Globus pallidus (tissue), 1 donor: Measurements from ENCODE around the gene OR11A1.

Experiments
- DNase-seq: peaks from one replicate; pipeline ENCODE4 v3.0.0-alpha.2; 2015; ENCODE audit warnings: low spot score

The OR11A1 gene

GRCh38 chr6:29456971-29457370 lies at the start of gene OR11A1, which contains the start of gene OR2H1:
OR11A1 (minus strand) TSS chr6:29457071; CDS start chr6:29427641, 29,430 bp downstream.
OR2H1 (plus strand) TSS chr6:29457155; CDS start chr6:29461770, 4,615 bp downstream.
- DNase-seq: no peak

DNA sequence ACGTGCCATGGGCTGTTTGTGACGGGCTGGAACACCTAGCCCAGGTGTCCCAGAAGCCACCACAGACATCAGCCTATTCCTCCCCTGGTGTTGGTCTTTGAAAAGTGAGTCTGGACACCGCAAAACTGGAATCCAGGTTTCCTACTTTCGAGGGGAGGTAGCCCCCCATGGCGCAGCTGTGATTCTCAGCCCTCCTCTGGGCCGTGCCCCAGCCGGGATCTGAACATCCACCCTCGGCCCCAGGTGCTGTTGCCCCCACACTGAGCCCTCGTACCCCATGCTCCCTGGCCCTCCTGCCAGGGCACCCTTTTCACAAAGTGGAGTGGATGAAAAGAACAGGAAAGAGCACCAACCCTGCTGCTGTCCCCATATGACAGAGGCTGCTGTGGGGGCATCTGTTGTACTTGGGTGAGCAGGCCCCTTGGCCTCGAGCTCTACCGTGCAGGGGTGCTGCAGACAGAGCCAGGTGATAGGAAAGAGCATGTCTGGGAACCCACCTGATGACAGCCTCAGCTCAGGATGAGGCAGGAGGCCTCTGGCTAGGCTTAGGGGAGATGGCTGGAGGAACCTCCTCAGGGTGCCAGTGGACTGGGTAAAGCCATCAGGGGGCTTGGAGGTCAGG lies 49.7 kb upstream of the OR11A1 start:
- DNase-seq: no peak

- DNase-seq: no peak
Measured at GRCh38 chr6:29505808-29506207, 48.9 kb upstream of the OR11A1 start.

- DNase-seq: no peak
Measured at GRCh38 chr6:29504961-29505360, 48.1 kb upstream of the OR11A1 start.

DNA sequence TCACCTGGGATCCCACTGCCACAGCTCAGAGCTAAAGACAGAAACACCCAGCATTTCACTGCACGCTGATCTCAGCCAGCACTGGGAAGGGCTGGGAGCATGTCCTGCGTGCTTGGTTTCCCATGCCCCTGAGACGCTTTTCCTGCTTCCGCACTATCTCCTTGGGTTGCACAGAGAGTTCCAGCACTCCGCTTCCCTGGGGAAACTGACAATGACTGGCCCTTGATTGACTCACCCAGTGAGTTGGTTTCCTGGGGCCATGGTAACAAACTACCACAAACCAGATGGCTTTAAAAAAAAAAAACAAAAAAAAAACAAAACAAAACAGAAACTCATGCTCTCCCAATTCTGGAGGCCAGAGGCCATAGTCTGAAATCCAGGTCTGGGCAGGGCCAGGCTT lies 45.7 kb upstream of the OR11A1 start:
- no peak for DNase-seq

GRCh38 chr6:29502181-29502580 lies 45.3 kb upstream of the OR11A1 start:
- no peak for DNase-seq

GRCh38 chr6:29501106-29501505 lies 44.2 kb upstream of the OR11A1 start:
- DNase-seq: no peak

DNA sequence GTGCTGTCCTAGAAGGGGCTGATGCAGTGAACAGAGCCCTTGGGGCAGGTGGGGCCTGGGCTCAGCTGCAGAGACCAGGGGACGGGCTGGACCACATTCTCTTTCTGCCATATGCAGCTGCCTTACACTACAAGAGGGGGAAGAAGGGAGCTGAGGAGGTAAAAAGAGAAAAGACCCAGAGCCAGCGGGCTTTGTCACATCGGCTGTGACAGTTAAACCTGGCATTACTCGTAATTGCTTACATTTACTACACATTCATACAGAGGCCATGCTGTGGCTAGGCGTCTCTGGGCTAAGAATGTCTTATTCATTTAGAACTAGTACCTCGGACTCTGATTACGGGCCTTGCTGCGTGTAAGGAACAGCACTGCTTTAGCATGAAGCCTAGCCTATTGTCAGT lies 43.7 kb upstream of the OR11A1 start:
- DNase-seq: no peak

GRCh38 chr6:29499704-29500103 lies 42.8 kb upstream of the OR11A1 start:
- no peak for DNase-seq

- no peak for DNase-seq
Measured at GRCh38 chr6:29496961-29497360, 40.1 kb upstream of the OR11A1 start.

DNA sequence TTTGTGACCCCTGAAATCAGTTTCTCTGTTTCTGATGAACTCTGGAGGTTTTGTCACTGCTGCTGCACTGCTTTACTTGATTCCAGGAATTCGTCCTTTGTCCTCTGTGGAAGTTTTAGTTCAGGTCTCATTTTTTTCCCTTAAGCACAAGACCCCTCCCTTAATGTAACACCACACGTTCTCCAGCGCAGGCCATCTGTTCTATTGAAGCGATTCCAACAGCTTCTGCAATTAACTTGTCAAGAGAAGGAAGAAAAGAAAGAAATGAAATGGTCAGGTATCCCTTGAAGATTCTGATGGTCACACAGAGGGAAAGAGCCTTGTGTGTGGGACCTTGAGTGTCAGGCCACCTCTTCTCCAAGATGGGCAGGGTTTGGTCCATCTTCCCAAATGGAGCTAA lies 38.7 kb upstream of the OR11A1 start:
- DNase-seq: no peak

- no peak for DNase-seq
Measured at GRCh38 chr6:29494131-29494530, 37.3 kb upstream of the OR11A1 start.

GRCh38 chr6:29493261-29493660 lies 36.4 kb upstream of the OR11A1 start:
- DNase-seq: no peak

DNA sequence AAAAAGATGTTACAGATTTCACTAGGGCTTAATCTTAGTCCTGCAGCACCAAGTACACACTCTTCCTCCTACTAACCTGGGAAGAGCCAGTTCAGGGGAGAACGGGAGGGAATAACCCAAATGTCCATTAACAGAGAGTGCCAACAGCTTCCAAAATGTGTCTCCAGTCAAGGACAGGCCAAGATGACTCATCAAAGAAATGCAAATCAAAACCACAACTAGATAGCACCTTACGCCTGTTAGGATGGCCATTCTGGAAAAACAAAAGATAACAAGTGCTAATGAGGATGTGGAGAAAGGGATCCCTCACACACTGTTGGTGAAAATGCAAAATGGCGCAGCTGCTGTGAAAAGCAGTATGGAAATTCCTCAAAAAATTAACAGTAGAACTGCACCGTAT lies 34.7 kb upstream of the OR11A1 start:
- DNase-seq: no peak

DNA sequence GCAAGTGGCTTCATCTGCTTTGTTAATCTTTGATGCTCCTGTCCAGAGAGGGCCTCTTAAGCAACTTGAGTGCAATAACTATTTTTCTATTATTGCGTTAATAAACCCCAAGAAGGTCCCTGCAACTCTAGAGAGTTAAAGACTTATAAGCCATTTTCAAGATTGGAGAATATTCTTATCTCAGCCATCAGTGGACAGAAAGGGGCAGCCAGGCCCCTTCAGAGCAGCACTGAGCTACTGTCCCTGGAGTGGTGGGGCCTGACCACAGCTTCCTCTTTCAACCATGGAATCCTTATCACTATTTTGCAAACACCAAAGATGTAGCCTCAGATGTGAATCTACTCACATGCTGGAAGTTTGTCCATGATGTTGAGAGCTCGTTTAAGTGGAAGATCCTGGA lies 33.7 kb upstream of the OR11A1 start:
- no peak for DNase-seq

GRCh38 chr6:29490055-29490454 lies 33.2 kb upstream of the OR11A1 start:
- DNase-seq: no peak

- no peak for DNase-seq
Measured at GRCh38 chr6:29489286-29489685, 32.4 kb upstream of the OR11A1 start.

DNA sequence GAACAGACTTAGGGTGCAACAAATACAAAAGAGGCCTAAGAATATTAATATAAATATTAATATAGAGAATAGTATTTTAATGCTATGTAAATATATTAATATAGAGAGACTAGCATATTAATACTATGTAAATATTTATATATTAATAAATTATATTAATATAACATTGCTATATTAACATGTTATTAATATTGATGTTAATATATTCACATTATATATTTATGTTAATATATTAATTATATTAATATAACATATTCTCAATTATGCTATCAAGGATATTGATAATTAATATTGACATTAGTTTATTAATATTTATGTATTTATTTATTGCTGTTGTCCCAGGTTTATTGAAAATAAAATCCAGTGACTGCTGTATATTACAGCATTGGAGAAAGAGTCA lies 32.0 kb upstream of the OR11A1 start:
- no peak for DNase-seq

DNA sequence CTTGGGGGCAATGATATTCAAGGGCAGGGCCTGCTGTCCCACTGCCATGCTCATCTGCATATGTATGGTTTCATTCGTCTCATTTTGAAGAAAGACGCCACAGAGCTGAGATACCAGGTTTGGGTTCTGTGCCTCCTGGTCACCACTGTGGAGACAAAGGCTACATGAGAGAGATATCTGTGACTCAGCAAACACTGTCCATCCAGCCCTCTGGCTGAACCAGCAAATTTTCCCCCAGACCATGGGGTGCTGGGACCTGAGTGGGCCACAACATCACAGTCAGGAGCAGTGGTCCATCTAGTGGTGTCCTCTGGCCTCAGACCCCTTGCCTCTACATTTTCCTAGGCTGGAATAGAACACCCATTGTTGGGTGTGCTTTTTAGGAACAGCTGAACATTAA lies 30.8 kb upstream of the OR11A1 start, which contains the start of gene MAS1L:
Gene MAS1L, minus strand, starts transcription at position 297 of the 400 bp plus-strand sequence. Its CDS starts 54 bp downstream, at position 243.
- no peak for DNase-seq

GRCh38 chr6:29487131-29487530 lies 30.3 kb upstream of the OR11A1 start:
- no peak for DNase-seq

GRCh38 chr6:29486577-29486976 lies 29.7 kb upstream of the OR11A1 start:
- no peak for DNase-seq

DNA sequence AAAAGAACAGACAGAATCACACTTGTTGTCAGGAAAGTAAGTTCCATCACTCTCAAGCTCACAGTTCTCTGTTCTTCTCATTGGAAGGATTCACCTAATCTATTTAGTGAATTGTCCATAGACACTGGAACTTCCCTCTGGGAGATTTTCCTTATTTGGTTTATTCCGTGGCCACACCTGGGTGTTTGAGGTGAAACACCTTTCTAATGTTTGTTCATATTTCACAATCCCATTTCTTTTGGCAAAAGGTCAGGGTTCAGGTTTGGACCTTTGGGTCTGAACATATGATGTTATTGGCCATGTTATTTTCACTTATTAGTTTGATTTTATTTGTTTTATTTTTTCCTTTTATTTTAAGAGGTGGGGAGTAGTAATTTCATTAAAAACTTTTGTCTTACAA lies 26.9 kb upstream of the OR11A1 start:
- DNase-seq: no peak

DNA sequence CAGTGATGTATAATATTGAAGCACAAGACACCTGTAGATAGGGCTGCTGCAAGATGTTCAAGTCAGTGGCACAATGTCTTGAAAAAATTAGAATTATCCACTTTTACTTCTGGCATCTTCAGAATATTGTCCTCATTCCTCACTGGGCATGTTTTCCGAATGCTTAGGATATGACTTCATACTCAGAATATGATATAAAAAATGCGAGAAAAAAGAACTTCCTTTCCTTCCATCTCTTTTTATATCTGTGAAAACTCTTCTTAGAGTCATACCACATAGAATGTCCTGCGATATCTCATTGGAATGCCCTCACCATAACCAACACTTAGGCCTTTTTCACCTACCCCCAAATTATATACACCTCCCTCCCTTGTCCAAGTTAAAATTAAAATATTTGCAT lies 26.3 kb upstream of the OR11A1 start:
- no peak for DNase-seq

DNA sequence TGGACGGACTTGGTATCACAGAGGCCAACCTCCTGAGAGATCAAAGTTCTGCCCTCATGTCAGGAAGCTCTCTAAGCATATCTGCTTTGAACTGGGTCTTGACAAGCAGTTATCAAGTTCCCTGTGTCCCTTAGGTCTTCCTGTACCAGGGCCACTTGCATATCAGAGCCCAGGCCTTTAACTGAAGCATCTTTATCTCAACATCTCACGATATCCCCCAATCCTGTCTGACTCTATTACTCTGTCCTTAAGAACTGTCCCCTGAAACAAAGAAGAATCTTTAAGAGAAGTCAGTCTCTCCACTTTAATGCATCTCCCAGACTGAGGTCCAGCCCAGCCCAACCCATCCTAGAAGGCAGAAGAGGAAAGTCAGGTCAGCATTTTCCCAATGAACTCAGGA lies 22.7 kb upstream of the OR11A1 start:
- DNase-seq: no peak
